ENCODE measurements around the gene SYDE2.

GRCh38 chr1:85203573-85204171, 2.9 kb upstream of the SYDE2 start:
- TF ChIP-seq CTCF (conservative IDR thresholded peaks at IDR 0.05 in 1 of 2, IDR thresholded peaks at IDR 0.05 in 1 of 2; ENCODE audit: low read depth in 1 of 2, low read length in 2 of 2) = no peak
- no peak for TF ChIP-seq EZH2 (IDR thresholded peaks at IDR 0.05; ENCODE audit: low read length, missing control alignments)

Data from fibroblast of lung (primary cell).